ENCODE measurements around the gene SLC39A3.
A peak's percentile ranks its signal among the peaks of the same experiment; 100 is the strongest.
"Not testable (repeated sequence)": the region's sequence is repeated elsewhere in the genome, so short reads cannot be mapped to it uniquely, and the experiment has no call there.

SLC39A3 gene

GRCh38 chr19:2714531-2715269 is 25.1 kb downstream of the SLC39A3 start:
- H3K4me1 Mint-ChIP-seq (ENCODE audit: low read depth) = peaks cover 11% of the 10 kb centered on the region
- H3K36me3 Mint-ChIP-seq (ENCODE audit: low read depth) = no peaks in the 10 kb centered on the region
- H3K27me3 Mint-ChIP-seq = peaks cover 2% of the 10 kb centered on the region
- peaks cover 9% of the 10 kb centered on the region for H3K9me3 Mint-ChIP-seq
- no peak overlapping the region for H3K4me3 Mint-ChIP-seq
- no peak overlapping the region for H3K27ac Mint-ChIP-seq

- not testable (repeated sequence) for H3K9me3 Mint-ChIP-seq; H3K4me1 Mint-ChIP-seq (ENCODE audit: low read depth); H3K4me3 Mint-ChIP-seq; H3K27ac Mint-ChIP-seq; H3K27me3 Mint-ChIP-seq; H3K36me3 Mint-ChIP-seq (ENCODE audit: low read depth)
Observed at GRCh38 chr19:2714102-2714501, 25.7 kb downstream of the SLC39A3 start.

GRCh38 chr19:2713170-2713569 is 26.6 kb downstream of the SLC39A3 start:
- H3K9me3 Mint-ChIP-seq, H3K27me3 Mint-ChIP-seq, H3K27ac Mint-ChIP-seq: not testable (repeated sequence)

GRCh38 chr19:2711875-2712205 is 28.0 kb downstream of the SLC39A3 start:
- Mint-ChIP-seq H3K4me3 (no peak overlapping the region), H3K27ac (no peak overlapping the region), H3K9me3 (peaks cover 9% of the 10 kb centered on the region), H3K4me1 (ENCODE audit: low read depth) (peaks cover 10% of the 10 kb centered on the region), H3K27me3 (no peaks in the 10 kb centered on the region), H3K36me3 (ENCODE audit: low read depth) (no peaks in the 10 kb centered on the region)

More at GRCh38 chr19:2713170-2713569, 26.6 kb downstream of the SLC39A3 start:
- not testable (repeated sequence) for H3K4me1 Mint-ChIP-seq (ENCODE audit: low read depth); H3K4me3 Mint-ChIP-seq; H3K36me3 Mint-ChIP-seq (ENCODE audit: low read depth)

DNA sequence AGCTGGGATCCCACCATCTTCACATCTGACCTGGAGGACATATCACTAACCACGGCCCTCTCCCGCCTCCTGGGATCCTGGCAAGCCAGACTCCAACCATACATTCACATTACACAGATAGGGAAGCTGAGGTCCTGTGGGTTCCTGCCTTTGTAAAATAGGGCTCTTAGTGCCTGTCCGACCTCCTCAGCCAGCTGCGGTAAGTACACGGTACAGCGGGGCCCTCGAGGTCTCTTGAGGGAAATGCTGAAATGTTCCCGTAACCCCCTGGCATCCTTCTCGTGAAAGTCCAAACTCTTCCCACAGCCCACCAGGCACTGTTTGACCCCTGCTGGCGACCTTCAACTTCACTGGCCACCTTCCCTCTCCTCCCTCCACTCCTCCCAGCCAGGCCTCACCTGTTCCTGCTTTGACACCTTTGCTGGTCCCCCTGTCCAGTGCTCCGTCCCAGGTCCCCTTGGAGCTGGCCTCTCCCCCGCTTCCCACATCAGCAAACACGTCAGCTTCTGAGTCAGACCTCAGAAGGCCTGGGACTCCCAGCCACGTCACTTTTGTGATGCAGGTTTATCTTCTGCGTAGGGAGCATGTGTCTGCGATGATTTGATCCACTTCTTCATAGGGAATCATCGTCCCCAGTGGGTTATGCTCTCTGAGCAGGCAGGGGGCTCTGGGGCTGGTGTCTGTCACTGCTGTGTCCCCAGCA is 28.5 kb downstream of the SLC39A3 start:
- Mint-ChIP-seq H3K36me3 (ENCODE audit: low read depth) (no peaks in the 10 kb centered on the region), H3K27ac (no peak overlapping the region), H3K4me3 (no peak overlapping the region), H3K27me3 (no peaks in the 10 kb centered on the region), H3K9me3 (peaks cover 9% of the 10 kb centered on the region), H3K4me1 (ENCODE audit: low read depth) (peaks cover 10% of the 10 kb centered on the region)

DNA sequence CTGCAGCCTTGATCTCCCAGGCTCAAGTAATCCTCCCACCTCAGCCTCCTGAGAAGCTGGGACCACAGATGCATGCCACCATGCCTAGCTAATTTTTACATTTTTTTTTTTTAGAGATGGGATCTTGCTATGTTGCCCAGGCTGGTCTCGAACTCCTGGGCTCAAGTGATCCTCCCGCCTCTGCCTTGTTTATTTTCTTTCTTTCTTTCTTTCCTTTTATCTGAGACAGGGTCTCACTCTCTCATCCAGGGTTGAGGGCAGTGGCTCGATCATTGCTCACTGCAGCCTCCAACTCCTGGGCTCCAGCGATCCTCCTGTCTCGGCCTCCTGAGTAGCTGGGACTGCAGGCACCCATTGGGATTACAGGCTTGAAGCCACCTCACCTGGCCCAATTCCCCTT is 33.6 kb downstream of the SLC39A3 start:
- H3K4me1 Mint-ChIP-seq (ENCODE audit: low read depth) = peaks cover 6% of the 10 kb centered on the region
- no peaks in the 10 kb centered on the region for H3K9me3 Mint-ChIP-seq
- H3K27me3 Mint-ChIP-seq = no peaks in the 10 kb centered on the region
- H3K36me3 Mint-ChIP-seq (ENCODE audit: low read depth) = no peaks in the 10 kb centered on the region
- no peak overlapping the region for H3K27ac Mint-ChIP-seq
- no peak overlapping the region for H3K4me3 Mint-ChIP-seq

DNA sequence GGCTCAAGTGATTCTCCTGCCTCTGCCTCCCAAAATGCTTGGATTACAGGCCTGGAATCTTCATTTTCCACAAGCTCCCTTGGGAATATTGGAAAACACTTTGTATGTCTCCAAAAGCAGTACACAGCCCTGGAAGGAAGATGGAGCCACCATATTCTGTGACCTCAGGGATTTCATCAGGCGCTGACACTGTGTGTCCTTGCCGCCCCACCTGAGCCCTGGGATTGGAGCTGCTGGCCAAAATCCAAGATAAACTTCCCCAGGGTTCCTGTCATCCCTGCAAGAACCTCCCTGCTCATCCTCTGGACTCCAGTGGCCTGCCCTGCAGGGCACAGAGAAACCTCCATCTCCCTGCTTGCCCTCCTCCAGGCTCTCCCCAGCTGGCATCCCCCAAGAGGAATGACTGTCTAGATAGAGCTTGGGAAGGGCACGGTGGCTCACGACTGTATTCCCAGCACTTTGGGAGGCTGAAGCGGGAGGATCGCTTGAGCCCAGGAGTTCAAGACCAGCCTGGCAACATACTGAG is 36.1 kb downstream of the SLC39A3 start:
- Mint-ChIP-seq H3K27me3 (no peaks in the 10 kb centered on the region), H3K4me3 (no peak overlapping the region), H3K27ac (no peak overlapping the region), H3K36me3 (ENCODE audit: low read depth) (no peaks in the 10 kb centered on the region), H3K9me3 (no peaks in the 10 kb centered on the region), H3K4me1 (ENCODE audit: low read depth) (peaks cover 18% of the 10 kb centered on the region)

DNA sequence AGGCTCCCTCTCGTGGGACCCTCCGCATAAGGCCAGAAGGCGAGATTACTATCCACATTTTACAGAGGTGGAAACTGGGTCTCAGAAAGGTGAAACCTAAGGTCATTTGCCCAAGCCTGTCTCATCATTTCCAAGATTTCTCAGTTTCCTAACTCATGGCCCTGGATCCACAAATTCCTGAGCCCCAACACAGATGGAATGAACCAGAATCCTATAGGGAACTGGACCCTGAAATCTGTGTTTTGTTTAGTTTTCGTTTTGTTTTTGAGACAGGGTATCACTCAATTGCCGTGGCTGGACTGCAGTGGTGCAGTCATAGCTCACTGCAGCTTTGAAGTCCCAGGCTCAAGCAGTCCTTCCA is 36.8 kb downstream of the SLC39A3 start:
- H3K27me3 Mint-ChIP-seq = no peaks in the 10 kb centered on the region
- peak overlapping the region; percentile 62 for H3K4me3 Mint-ChIP-seq
- H3K36me3 Mint-ChIP-seq (ENCODE audit: low read depth) = no peaks in the 10 kb centered on the region
- no peaks in the 10 kb centered on the region for H3K9me3 Mint-ChIP-seq
- H3K4me1 Mint-ChIP-seq (ENCODE audit: low read depth) = peaks cover 22% of the 10 kb centered on the region
- no peak overlapping the region for H3K27ac Mint-ChIP-seq

DNA sequence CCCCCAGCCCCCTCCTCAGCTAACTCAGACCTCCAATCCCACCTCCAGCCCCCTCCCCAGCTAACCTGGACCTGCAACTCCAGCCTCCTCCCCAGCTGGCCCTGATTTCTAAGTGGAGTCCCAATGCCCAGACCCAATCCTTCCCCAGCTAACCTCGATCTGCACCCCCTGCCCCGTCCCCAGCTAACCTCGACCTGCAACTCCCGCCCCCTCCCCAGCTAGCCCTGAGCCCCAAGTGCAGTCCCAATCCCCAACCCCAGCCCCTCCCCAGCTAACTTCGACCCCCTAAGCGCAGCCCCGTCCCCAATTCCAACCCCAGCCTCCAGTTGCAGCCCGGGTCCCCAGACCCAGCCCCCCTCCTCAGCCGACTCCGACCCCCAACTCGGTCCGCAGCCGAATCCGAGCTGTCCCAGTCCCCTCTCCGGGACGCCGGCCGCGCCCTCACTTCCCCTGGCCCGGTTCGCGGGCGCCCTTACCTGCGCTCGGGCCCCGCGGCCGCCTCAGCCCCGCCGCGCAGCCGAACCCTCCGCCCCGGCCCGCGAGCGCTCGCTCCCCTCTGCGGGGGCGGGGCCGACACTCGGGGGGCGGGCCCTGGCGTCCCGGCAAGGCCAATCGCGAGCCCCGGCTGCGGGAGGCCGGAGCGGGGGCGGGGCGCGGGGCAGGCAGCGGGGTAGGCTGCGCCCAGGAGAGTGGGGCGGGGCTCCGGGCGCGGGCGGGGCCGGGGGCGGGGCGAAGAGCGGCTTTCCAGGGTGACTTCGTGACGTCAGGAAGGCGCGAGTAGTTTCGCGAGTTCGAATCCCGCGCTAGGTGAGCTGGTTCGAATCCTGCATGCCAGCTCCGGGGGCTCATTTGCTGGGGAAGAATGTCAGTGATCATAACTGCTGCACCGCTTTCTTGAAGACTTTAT is 37.4 kb downstream of the SLC39A3 start, which contains the start of gene GNG7:
TSS of gene GNG7 (minus strand) at position 525 of the 907 bp plus-strand sequence. CDS start 182,006 bp downstream, outside the sequence.
- no peak within 1 kb of the TSS for H3K27ac Mint-ChIP-seq
- peak within 1 kb of the TSS; percentile 62 for H3K4me3 Mint-ChIP-seq
- H3K9me3 Mint-ChIP-seq = no peaks in the 10 kb centered on the region
- H3K27me3 Mint-ChIP-seq = no peaks in the 10 kb centered on the region
- peaks cover 22% of the 10 kb centered on the region for H3K4me1 Mint-ChIP-seq (ENCODE audit: low read depth)
- H3K36me3 Mint-ChIP-seq (ENCODE audit: low read depth) = no peaks in the 10 kb centered on the region

- H3K9me3 Mint-ChIP-seq = no peaks in the 10 kb centered on the region
- H3K4me1 Mint-ChIP-seq (ENCODE audit: low read depth) = peaks cover 25% of the 10 kb centered on the region
- no peak overlapping the region for H3K27ac Mint-ChIP-seq
- H3K27me3 Mint-ChIP-seq = no peaks in the 10 kb centered on the region
- peak overlapping the region; percentile 8 for H3K4me3 Mint-ChIP-seq
- no peaks in the 10 kb centered on the region for H3K36me3 Mint-ChIP-seq (ENCODE audit: low read depth)
Observed at GRCh38 chr19:2701361-2702169, 38.3 kb downstream of the SLC39A3 start.

DNA sequence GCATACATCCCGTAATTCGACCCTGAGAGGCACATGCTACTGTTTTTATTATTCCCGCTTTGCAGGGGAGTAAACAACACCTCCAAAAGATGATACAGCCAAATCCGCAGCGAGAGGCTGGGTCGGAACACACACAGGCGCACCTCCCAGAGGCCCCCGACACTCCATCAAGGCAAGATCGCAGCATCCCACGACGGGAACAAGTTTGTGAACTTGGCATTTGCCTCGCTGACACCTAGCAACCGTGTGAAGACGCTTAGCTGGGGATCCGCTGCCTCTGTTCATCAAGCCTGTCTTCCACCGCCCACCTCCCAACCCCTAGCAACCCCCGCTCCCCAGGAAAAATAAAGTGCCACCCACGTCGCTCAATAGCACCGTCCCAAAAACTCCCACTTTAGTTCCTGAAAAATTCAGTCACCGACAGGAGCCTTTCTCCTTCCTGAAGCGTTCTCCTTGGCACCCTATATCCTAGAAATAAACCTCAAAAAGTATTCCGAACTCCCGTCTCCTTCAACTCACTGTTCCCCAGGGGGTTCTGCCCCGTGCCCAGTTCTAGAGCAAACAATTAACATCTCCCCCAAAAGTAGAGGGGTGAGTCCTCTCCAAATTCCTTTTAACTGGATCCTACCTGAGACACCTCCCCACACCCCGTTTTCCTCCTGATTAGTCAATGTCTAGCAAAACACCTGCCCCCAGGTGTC is 39.0 kb downstream of the SLC39A3 start:
- H3K4me3 Mint-ChIP-seq = peak overlapping the region; percentile 8
- no peak overlapping the region for H3K27ac Mint-ChIP-seq
- H3K27me3 Mint-ChIP-seq = no peaks in the 10 kb centered on the region
- H3K4me1 Mint-ChIP-seq (ENCODE audit: low read depth) = peaks cover 28% of the 10 kb centered on the region
- no peaks in the 10 kb centered on the region for H3K9me3 Mint-ChIP-seq
- H3K36me3 Mint-ChIP-seq (ENCODE audit: low read depth) = no peaks in the 10 kb centered on the region

- no peaks in the 10 kb centered on the region for H3K36me3 Mint-ChIP-seq (ENCODE audit: low read depth)
- H3K27me3 Mint-ChIP-seq = no peaks in the 10 kb centered on the region
- H3K4me1 Mint-ChIP-seq (ENCODE audit: low read depth) = peaks cover 31% of the 10 kb centered on the region
- no peak overlapping the region for H3K27ac Mint-ChIP-seq
- no peaks in the 10 kb centered on the region for H3K9me3 Mint-ChIP-seq
- H3K4me3 Mint-ChIP-seq = no peak overlapping the region
Observed at GRCh38 chr19:2699413-2700140, 40.2 kb downstream of the SLC39A3 start.

- Mint-ChIP-seq H3K4me3 (no peak overlapping the region), H3K27me3 (no peaks in the 10 kb centered on the region), H3K27ac (no peak overlapping the region), H3K9me3 (no peaks in the 10 kb centered on the region), H3K4me1 (ENCODE audit: low read depth) (peaks cover 19% of the 10 kb centered on the region), H3K36me3 (ENCODE audit: low read depth) (no peaks in the 10 kb centered on the region)
Observed at GRCh38 chr19:2694196-2694595, 45.6 kb downstream of the SLC39A3 start.

Measured in stimulated activated naive CD8-positive, alpha-beta T cell treated with anti-CD3 and anti-CD28 coated beads, Interleukin-15, Interleukin-2, amounts not matched to agents 100 ng/mL and 50 ng/mL, for 24 hours (primary cell).